CD4-positive, alpha-beta T cell treated with Interferon alpha-2 for 1 hour (primary cell): ENCODE results near the gene LMO7.

Experiments used
- DNase-seq, 2 donors: peaks; one replicate each; pipeline ENCODE4 v3.0.0-alpha.2; 2020 to 2022

Gene LMO7

DNA sequence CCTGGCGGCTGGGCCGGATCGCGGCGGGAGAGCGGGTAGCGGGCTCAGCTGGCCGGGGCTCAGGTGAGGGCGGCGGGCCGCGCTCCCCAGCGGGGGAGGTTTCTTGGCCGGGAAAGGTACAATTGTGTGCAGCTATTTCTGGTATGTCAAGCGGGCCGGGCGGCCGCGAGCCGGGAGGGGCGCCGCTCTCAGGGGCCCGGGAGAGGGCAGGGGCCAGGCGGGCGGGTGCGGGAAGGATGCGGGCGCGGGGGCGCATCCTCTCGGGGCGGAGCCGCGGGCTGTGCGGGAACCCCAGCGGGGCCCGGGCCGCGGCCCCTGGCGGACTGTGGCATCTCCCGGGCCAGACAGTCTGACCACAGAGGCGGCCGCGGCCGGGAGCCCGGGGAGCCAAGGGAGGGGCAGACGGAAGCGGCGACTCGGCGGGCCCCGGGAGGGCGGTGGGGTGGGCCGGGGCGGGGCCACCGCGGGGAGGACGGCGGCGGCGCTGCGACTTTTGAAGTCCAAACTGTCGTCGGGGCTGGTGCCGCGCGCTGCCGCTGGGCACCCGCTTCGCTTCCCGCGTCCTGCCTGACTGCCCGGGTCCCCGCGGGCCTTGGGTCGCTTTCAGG, at the start of gene LMO7:
Gene LMO7, plus strand, starts transcription at position 503 of the 608 bp plus-strand sequence. CDS start 328 bp downstream, outside the sequence.
- DNase-seq = peak; percentile 35 to 64

- DNase-seq = no peak
These were observed 48.5 kb upstream of the LMO7 start for GRCh38 chr13:75587679-75588078.

DNA sequence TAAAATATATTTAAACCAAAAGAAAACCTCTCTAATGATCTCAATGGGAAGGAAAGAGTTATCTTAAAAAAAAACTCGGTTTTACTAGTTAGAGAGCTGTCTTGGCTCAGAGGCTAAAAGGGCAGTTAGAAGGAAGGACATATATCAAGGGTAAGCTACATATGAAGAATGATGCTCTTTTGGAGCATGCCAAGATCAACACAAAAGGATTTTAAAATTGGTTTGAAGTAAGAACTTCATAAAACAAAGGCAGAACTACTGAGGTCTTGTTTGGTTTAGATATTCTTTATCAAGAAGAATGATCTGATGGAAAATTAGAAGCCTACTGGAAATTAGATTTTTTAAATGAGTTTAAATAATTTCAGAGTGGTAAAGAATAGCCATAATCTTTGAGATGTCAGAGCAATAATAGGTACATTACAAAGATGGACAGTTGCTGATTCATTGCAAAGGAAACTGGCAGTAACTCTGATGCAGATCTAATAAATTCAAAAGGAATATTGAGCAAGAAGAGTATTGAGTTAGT, 39.4 kb upstream of the LMO7 start:
- no peak for DNase-seq

DNA sequence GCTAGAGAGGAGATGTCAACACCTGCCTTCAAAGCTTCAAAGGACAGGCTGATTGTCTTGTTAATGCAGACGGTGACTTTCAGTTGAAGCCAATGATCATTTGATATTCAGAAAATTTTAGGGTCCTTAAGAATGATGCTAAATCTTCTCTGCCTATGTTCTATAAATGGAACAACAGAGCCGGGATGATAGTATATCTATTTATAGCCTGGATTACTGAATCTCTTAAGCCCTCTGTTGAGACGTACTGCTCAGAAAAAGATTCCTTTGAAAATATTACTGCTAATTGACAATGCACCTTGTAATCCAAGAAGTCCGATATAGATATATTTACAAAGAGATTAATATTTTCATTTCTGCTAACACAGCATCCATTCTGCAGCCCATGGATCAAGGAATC, 35.8 kb upstream of the LMO7 start:
- DNase-seq = no peak

DNA sequence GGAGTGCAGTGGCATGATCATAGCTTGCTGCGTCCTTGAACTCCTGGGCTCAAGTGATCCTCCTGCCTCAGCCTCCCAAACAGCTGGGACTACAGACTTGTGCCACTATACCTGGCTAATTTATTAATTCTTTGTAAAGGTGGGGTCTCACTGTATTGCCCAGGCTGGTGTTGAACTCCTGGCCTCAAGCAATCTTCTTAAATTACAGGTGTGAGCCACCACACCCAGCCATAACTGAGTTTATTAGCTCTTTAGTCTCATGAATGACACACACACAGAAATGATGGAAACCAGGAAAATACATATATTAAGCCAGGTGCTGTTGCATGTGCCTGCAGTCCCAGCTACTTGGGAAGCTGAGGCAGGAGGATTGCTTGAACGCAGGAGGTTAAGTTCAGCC, 33.1 kb upstream of the LMO7 start:
- no peak for DNase-seq

DNA sequence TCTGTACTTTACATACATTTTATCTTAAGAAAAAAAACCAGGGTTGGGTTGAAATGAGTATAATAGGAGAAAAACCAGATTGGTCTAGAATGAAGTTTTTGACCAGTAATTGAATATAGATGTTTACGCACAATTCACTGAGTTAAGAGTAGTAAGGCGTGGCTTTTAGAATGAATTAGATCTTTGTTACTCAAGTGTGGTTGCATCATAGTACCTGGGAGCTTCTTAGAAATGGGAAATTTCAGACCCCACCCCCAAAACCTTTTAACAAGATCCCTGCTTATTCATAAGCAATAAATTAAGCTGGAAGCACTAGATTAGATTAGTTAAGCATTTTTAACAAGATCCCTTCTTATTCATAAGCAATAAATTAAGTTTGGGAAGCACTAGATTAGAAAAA, 28.7 kb upstream of the LMO7 start:
- no peak for DNase-seq

- no peak for DNase-seq
These were observed 25.7 kb upstream of the LMO7 start for GRCh38 chr13:75610466-75610865.

DNA sequence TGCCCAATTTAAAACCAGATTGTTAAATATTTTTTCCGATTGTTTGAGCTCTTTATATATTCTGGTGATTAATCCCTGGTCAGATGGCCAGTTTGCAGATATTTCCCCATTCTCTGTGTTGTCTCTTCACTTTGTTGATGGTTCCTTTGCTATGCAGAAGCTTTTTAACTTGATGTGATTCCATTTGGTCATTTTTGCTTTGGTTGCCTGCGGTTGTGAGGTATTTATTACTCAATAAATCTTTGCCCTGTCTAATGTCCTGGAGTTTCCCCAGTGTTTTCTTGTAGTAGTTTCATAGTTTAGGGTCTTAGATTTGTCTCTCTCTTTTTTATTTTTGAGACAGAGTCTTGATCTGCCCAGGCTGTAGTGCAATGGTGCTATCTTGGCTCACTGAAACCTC, 23.8 kb upstream of the LMO7 start:
- no peak for DNase-seq

GRCh38 chr13:75617230-75617629, 18.9 kb upstream of the LMO7 start:
- no peak for DNase-seq

- no peak for DNase-seq
These were observed 17.8 kb upstream of the LMO7 start for GRCh38 chr13:75618308-75618707.

DNA sequence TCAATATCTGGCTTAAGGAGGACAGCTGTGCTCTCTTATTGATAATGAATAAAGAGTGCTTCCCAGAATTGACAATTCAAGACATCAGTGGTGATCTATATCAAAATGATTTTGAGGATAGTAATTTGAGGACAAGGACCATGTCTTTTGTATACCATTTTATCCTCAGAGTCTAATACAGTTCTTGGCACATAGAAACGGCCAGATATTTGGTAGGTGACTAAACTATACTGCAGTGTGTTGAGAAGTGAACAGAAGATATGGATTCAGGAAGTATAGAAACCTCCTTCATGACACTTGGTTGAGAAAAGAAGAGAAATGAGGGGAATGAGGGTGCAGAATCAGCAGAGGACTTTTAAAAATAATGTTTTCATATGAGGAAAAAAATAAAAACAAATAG, 16.1 kb upstream of the LMO7 start:
- no peak for DNase-seq

GRCh38 chr13:75621147-75621546, 15.0 kb upstream of the LMO7 start:
- DNase-seq = no peak

- no peak for DNase-seq
These were observed 7.3 kb upstream of the LMO7 start for GRCh38 chr13:75628801-75629200.

GRCh38 chr13:75633285-75633684, 2.8 kb upstream of the LMO7 start:
- no peak for DNase-seq

DNA sequence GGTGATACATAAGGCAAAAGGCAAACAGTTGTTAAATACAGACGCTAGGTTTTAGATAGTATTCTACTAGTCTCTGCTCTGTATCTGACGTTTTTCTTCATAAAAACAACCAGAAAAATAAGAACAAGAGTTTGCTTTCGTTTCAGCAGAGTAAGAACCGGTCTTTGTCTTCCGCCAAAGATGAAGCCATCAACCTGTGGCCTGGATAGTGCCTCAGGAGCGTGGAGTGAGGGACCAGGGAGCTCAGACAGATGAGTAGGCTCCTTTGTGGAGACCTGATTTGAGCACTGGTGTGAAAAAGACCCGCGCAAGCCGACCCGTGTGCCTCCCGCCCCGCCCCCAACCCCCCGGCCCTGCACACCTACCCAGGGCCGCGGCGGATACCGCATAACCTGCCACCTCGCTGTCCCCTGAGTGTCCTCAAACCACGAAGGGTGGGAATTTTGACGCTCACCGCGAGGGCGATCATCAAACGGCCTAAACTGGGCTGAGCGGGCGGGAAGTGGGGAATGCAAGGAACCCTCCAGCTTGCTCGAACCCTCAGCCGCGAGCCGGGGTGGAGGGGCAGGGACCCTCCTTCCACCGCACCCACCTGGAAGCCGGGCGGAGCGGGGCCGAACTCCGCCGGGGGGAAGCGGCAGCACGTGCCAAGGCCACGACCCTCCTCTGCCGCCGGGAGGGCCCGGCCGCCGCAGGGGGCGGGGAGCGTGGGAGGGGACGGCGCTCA, 866 bp upstream of the LMO7 start:
- DNase-seq = peak in 1 of 2 donors; percentile 20

GRCh38 chr13:75636436-75637180, 478 bp downstream of the LMO7 start:
- peak in 1 of 2 donors; percentile 11 for DNase-seq

- no peak for DNase-seq
These were observed 1.1 kb downstream of the LMO7 start for GRCh38 chr13:75637181-75637750.

DNA sequence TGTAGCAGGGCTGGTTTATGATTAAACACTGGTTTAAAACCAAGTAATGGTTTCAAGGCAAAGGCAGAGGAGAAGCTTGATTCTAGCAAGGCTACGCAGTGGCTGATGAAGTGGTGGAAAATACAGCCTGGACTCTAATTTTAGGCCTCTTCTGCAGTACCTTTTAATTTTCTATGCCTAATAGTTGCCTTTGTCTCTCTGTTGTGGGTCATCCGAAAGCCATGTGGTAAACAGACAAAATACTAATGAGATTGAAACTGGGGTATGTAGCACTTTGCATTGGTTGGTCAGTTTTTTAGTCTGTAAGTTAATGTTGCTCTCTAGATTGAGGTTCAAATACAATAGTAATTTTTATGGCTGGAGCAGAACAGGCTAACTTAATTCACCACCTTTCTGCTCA, 3.3 kb downstream of the LMO7 start:
- DNase-seq = no peak

DNA sequence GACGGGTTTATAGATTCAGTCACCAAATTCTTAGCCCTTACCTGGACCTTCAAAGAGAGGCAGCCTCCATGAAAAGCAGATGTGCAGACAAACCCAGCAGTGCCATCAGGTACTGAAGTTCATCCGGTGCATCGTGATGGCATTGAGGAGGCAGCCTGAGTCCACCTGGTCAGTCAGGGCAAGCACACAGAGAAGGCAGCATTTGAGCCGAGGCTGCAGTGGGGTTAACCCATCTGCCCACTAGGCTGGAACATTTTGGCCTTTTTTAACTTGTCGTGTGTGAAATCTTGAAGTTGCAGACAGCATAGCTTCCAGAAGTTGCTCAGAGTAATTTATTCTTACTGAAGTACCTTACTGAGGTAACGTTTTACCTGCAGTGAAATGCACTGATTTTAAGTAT, 4.9 kb downstream of the LMO7 start:
- no peak for DNase-seq

DNA sequence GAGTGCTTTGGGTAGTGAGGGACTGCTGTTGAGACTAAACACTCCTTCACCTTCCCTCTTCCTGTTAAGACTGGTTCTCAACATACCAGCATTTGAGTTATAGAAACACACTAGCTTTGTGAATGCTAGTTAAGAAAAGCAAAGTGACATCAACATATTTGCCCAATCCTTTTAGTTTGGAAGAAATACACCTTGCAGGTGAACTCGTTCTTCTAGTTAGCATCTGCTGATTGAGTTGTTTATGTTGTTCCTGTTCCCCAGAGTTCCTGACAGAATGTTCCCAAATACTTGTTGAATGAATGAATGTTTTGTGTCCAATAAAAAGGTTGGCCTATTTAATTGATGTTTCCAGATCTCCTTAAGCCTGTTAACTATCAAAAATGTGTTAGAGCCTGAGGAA, 7.1 kb downstream of the LMO7 start:
- DNase-seq = no peak

DNA sequence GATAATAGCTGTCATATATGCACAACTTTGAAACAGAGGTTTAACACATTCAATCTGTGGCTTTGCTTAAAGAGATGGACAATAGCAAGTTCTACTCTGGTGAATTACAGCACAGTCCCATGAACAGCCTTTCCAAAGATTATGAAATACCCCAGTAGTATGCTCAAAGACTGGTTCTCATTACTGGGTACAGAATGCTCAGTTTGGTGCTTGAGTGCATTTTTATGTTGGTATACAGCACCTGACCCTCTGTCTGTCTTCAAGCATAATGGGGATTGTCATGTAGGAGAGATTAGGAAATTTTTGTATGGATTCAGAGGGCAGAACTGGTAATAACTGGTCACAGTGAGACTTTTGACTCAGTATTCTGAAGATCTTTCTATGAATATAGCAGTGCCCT, 7.6 kb downstream of the LMO7 start:
- DNase-seq = no peak

DNA sequence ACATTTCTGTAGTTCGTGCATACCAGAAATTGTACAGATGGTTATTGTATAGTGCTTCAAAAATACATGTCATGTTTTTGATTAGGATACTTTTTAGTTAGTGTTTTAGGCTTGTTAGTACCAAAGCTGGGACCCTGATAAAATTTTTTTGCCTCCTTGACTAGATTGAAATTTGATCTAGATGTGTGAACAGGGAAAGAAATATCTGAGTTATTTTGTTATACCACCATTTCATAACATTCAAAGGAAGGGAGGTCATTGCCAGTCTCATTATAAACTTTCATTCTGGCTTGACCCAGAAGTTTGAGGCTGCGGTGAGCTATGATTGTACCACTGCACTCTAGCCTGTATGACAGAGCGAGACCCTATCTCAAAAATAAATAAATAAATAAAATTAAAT, 9.0 kb downstream of the LMO7 start:
- DNase-seq = no peak

GRCh38 chr13:75647126-75647784, 11.1 kb downstream of the LMO7 start:
- DNase-seq = no peak
